ENCODE results near the gene ATP10A. TPM values are rescaled to one million over a fixed set of nuclear protein-coding genes. Genes with fewer than 3 reads are reported as not detected.

The ATP10A gene
- total and polyA plus RNA-seq, 11 donors = 0.53 to 3.3 (median 1.0) TPM

GRCh38 chr15:25789211-25789610 lies 73.9 kb downstream of the ATP10A start:
- DNase-seq (peak in 1 of 5 donors; percentile 50), ATAC-seq (peak; percentile 41 to 60 (median 56))
- Histone ChIP-seq H3K9me3 (no peaks in the 10 kb centered on the region), H3K27me3 (no peaks in the 10 kb centered on the region), H3K4me1 (peaks cover 0 to 61% (median 16%) of the 10 kb centered on the region in 12 donors), H3K4me3 (no peak overlapping the region), H3K36me3 (no peaks in the 10 kb centered on the region), H3K27ac (peak overlapping the region in 10 of 12 donors; percentile 10 to 88 (median 64))
- intact Hi-C loops (cut with DNase I) = no loop called here
- WGBS, 4 donors = 57 to 83% (median 65%) methylated on average over 2 of the region's 2 CpGs
- TF ChIP-seq CTCF (IDR thresholded peaks at IDR 0.05) (no peak), POLR2A (IDR thresholded peaks at IDR 0.05) (no peak)

- WGBS, 4 donors = 50 to 61% (median 51%) methylated on average over 12 to 13 of the region's 13 CpGs
- ATAC-seq = peak in 1 of 4 donors; percentile 21
- Histone ChIP-seq H3K27ac (peak overlapping the region in 6 of 12 donors; percentile 0 to 78 (median 34)), H3K36me3 (no peaks in the 10 kb centered on the region), H3K4me1 (peaks cover 0 to 63% (median 18%) of the 10 kb centered on the region in 12 donors), H3K4me3 (peak overlapping the region in 1 of 12 donors; percentile 5), H3K9me3 (no peaks in the 10 kb centered on the region), H3K27me3 (no peaks in the 10 kb centered on the region)
- intact Hi-C loops (cut with DNase I) = no loop called here
- DNase-seq = peak in 1 of 5 donors; percentile 46
- TF ChIP-seq POLR2A (IDR thresholded peaks at IDR 0.05) (no peak), CTCF (IDR thresholded peaks at IDR 0.05) (no peak)
Observed at GRCh38 chr15:25787855-25788520, 75.1 kb downstream of the ATP10A start.

- intact Hi-C loops (cut with DNase I) = no loop called here
- DNase-seq = no peak
- Histone ChIP-seq H3K27ac (peak overlapping the region in 1 of 12 donors; percentile 30), H3K4me1 (peaks cover 0 to 63% (median 18%) of the 10 kb centered on the region in 12 donors), H3K9me3 (no peaks in the 10 kb centered on the region), H3K4me3 (no peak overlapping the region), H3K27me3 (no peaks in the 10 kb centered on the region), H3K36me3 (no peaks in the 10 kb centered on the region)
- no peak for ATAC-seq
- TF ChIP-seq POLR2A (IDR thresholded peaks at IDR 0.05) (no peak), CTCF (IDR thresholded peaks at IDR 0.05) (no peak)
- 88 to 96% (median 90%) methylated on average over 2 of the region's 2 CpGs for WGBS, 4 donors
Observed at GRCh38 chr15:25787381-25787780, 75.7 kb downstream of the ATP10A start.

GRCh38 chr15:25786040-25786439 lies 77.1 kb downstream of the ATP10A start:
- 88 to 96% (median 95%) methylated on average over 13 to 14 of the region's 14 CpGs for WGBS, 4 donors

More at GRCh38 chr15:25786040-25786439, 77.1 kb downstream of the ATP10A start:
- no peak overlapping the region for H3K27ac ChIP-seq
- H3K27me3 ChIP-seq = no peaks in the 10 kb centered on the region
- no peak for DNase-seq
- no peak for ATAC-seq
- TF ChIP-seq POLR2A (IDR thresholded peaks at IDR 0.05) = no peak
- TF ChIP-seq CTCF (IDR thresholded peaks at IDR 0.05) = no peak
- intact Hi-C loops (cut with DNase I) = no loop called here
- H3K36me3 ChIP-seq = no peaks in the 10 kb centered on the region
- H3K4me1 ChIP-seq = peaks cover 0 to 57% (median 18%) of the 10 kb centered on the region in 12 donors
- H3K4me3 ChIP-seq = no peak overlapping the region
- no peaks in the 10 kb centered on the region for H3K9me3 ChIP-seq

All from heart left ventricle (tissue), 16 donors.